Liver (tissue), 9 donors: ENCODE data around the gene NRAS. TPM values are rescaled to one million over a fixed set of nuclear protein-coding genes. Genes with fewer than 3 reads are reported as not detected.

Experiments used
- DNase-seq: peaks from one replicate; pipeline ENCODE4 v3.0.0-alpha.2; 2017; ENCODE audit warnings: low spot score
- H3K27ac ChIP-seq, 2 donors: one replicate each; pipeline ENCODE4 v1.7.0; 2013; ENCODE audit warnings: inconsistent platforms in 2 of 2, low read length in 2 of 2, control low read depth in 1 of 2, low read depth in 1 of 2, mild to moderate bottlenecking in 1 of 2
- H3K27me3 ChIP-seq, 4 donors: one replicate each; pipeline versions ENCODE4 v1.6.1 to v1.7.0; 2013; ENCODE audit warnings: low read length in 3 of 4, inconsistent platforms in 1 of 4, mild to moderate bottlenecking in 1 of 4, moderate library complexity in 1 of 4; ENCODE audit not compliant: control insufficient read depth in 4 of 4, insufficient read depth in 4 of 4
- H3K36me3 ChIP-seq, 4 donors: one replicate each; pipeline versions ENCODE4 v1.6.1 to v1.7.0; 2013; ENCODE audit warnings: low read length in 3 of 4, mild to moderate bottlenecking in 3 of 4, low read depth in 1 of 4, moderate library complexity in 1 of 4; ENCODE audit not compliant: control insufficient read depth in 4 of 4, insufficient read depth in 3 of 4
- H3K4me1 ChIP-seq, 4 donors: one replicate each; pipeline versions ENCODE4 v1.6.1 to v1.7.0; 2013; ENCODE audit warnings: low read length in 3 of 4, mild to moderate bottlenecking in 3 of 4, moderate library complexity in 1 of 4; ENCODE audit not compliant: control insufficient read depth in 4 of 4, insufficient read depth in 4 of 4
- H3K4me3 ChIP-seq, 3 donors: one replicate each; pipeline versions ENCODE4 v1.6.1 to v1.7.0; 2013; ENCODE audit warnings: low read length in 3 of 3, control low read depth in 1 of 3, low read depth in 1 of 3, mild to moderate bottlenecking in 1 of 3
- H3K9ac ChIP-seq, 2 donors: one replicate each; pipeline ENCODE4 v1.7.0; 2013; ENCODE audit warnings: low read length in 2 of 2, mild to moderate bottlenecking in 2 of 2, moderate library complexity in 2 of 2, control low read depth in 1 of 2, low read depth in 1 of 2
- H3K9me3 ChIP-seq, 4 donors: one replicate each; pipeline versions ENCODE4 v1.6.1 to v1.7.0; 2013; ENCODE audit warnings: low read length in 3 of 4; ENCODE audit not compliant: control insufficient read depth in 4 of 4
- EGR1 ChIP-seq, 2 donors: IDR thresholded peaks; 2 replicates each; pipeline ENCODE4 v1.6.1; 2016 to 2018; ENCODE audit warnings: antibody characterized with exemption in 2 of 2, low read depth in 2 of 2
- FOXA1 ChIP-seq: IDR thresholded peaks from 2 replicates; pipeline ENCODE4 v1.6.1; 2016; ENCODE audit warnings: antibody characterized with exemption
- FOXA2 ChIP-seq: IDR thresholded peaks from 2 replicates; pipeline ENCODE4 v1.6.1; 2016; ENCODE audit warnings: antibody characterized with exemption
- GABPA ChIP-seq, 2 donors: IDR thresholded peaks in 1 of 2; conservative IDR thresholded peaks in 1 of 2; 2 replicates each; pipeline ENCODE4 v1.6.1; 2016; ENCODE audit warnings: antibody characterized with exemption in 2 of 2, mild to moderate bottlenecking in 1 of 2, moderate library complexity in 1 of 2
- HNF4G ChIP-seq: IDR thresholded peaks from 2 replicates; pipeline ENCODE4 v1.6.1; 2016; ENCODE audit warnings: antibody characterized with exemption
- JUND ChIP-seq, 2 donors: IDR thresholded peaks; 2 replicates each; pipeline ENCODE4 v1.6.1; 2016; ENCODE audit warnings: antibody characterized with exemption in 2 of 2
- NR2F2 ChIP-seq: IDR thresholded peaks from 2 replicates; pipeline ENCODE4 v1.6.1; 2016; ENCODE audit warnings: antibody characterized with exemption
- RAD21 ChIP-seq, 2 donors: IDR thresholded peaks; 2 replicates each; pipeline ENCODE4 v1.6.1; 2016; ENCODE audit warnings: antibody characterized with exemption in 2 of 2, mild to moderate bottlenecking in 2 of 2
- RXRA ChIP-seq, 2 donors: IDR thresholded peaks; 2 replicates each; pipeline ENCODE4 v1.6.1; 2017 to 2018; ENCODE audit warnings: antibody characterized with exemption in 2 of 2, mild to moderate bottlenecking in 1 of 2
- SP1 ChIP-seq: IDR thresholded peaks from 2 replicates; pipeline ENCODE4 v1.6.1; 2018; ENCODE audit warnings: antibody characterized with exemption, mild to moderate bottlenecking
- TAF1 ChIP-seq: conservative IDR thresholded peaks from 2 replicates; pipeline ENCODE4 v1.6.1; 2016; ENCODE audit warnings: antibody characterized with exemption, mild to moderate bottlenecking
- YY1 ChIP-seq: IDR thresholded peaks from 2 replicates; pipeline ENCODE4 v1.6.1; 2016; ENCODE audit warnings: antibody characterized with exemption, mild to moderate bottlenecking
- WGBS: extraction: QIAGEN DNeasy Blood & Tissue Kit; methylation state at CpG from one replicate; pipeline ENCODE4 v1.1.7; 2013; 5-methylcytosine and 5-hydroxymethylcytosine counted together
- polyA plus RNA-seq, 2 donors: library from polyadenylated mRNA; stranded (reverse) in 1 of 2; unstranded in 1 of 2; fragments of 200-250 nt in 1 of 2; fragments of >200 nt in 1 of 2; fragmentation: Nextera tagmentation in 1 of 2; extraction: Ambion mirVana in 1 of 2; gene quantifications; one replicate each; pipeline versions ENCODE4 v1.2.1 to v1.2.3, GENCODE V29; 2013 to 2015
- total RNA-seq, 2 donors: library from RNA; depleted of rRNA; stranded (reverse); fragments of >200 nt; gene quantifications; one replicate each; pipeline ENCODE4 v1.2.3, GENCODE V29; 2014
- TF ChIP-seq, protein P1 (sequence below): IDR thresholded peaks from 2 replicates; pipeline ENCODE4 v1.6.1; 2016; ENCODE audit warnings: antibody characterized with exemption, mild to moderate bottlenecking
- TF ChIP-seq, protein P2 (sequence below): IDR thresholded peaks from 2 replicates; pipeline ENCODE4 v1.6.1; 2016; ENCODE audit warnings: antibody characterized with exemption
- TF ChIP-seq, protein P3 (sequence below): fragments of 150-350 bp; IDR thresholded peaks from 2 replicates; pipeline ENCODE4 v1.5.1; 2017; ENCODE audit warnings: improper control_type of control experiment, low read depth, low read length; ENCODE audit not compliant: missing input control
- TF ChIP-seq, protein P4 (sequence below): IDR thresholded peaks from 2 replicates; pipeline ENCODE4 v1.6.1; 2016; ENCODE audit warnings: antibody characterized with exemption
- TF ChIP-seq, protein P5 (sequence below): IDR thresholded peaks from 2 replicates; pipeline ENCODE4 v1.6.1; 2016; ENCODE audit warnings: antibody characterized with exemption
- donor health status: healthy.
- donor health status: healthy.
- donor health status: healthy.
- donor health status: healthy.
- donor health status: healthy.

NRAS gene
- total and polyA plus RNA-seq, 4 donors, result 6.7 to 36.0 (median 13.4) TPM

DNA sequence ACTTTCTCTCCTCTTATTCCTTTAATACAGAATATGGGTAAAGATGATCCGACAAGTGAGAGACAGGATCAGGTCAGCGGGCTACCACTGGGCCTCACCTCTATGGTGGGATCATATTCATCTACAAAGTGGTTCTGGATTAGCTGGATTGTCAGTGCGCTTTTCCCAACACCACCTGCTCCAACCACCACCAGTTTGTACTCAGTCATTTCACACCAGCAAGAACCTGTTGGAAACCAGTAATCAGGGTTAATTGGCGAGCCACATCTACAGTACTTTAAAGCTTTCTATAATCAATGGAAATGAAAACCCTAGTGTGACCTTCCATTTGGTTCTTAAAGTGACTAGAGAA, 643 bp downstream of the NRAS start (continued):
- TF ChIP-seq, protein P1, sequence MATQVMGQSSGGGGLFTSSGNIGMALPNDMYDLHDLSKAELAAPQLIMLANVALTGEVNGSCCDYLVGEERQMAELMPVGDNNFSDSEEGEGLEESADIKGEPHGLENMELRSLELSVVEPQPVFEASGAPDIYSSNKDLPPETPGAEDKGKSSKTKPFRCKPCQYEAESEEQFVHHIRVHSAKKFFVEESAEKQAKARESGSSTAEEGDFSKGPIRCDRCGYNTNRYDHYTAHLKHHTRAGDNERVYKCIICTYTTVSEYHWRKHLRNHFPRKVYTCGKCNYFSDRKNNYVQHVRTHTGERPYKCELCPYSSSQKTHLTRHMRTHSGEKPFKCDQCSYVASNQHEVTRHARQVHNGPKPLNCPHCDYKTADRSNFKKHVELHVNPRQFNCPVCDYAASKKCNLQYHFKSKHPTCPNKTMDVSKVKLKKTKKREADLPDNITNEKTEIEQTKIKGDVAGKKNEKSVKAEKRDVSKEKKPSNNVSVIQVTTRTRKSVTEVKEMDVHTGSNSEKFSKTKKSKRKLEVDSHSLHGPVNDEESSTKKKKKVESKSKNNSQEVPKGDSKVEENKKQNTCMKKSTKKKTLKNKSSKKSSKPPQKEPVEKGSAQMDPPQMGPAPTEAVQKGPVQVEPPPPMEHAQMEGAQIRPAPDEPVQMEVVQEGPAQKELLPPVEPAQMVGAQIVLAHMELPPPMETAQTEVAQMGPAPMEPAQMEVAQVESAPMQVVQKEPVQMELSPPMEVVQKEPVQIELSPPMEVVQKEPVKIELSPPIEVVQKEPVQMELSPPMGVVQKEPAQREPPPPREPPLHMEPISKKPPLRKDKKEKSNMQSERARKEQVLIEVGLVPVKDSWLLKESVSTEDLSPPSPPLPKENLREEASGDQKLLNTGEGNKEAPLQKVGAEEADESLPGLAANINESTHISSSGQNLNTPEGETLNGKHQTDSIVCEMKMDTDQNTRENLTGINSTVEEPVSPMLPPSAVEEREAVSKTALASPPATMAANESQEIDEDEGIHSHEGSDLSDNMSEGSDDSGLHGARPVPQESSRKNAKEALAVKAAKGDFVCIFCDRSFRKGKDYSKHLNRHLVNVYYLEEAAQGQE, result no peak
- TF ChIP-seq, protein P2, sequence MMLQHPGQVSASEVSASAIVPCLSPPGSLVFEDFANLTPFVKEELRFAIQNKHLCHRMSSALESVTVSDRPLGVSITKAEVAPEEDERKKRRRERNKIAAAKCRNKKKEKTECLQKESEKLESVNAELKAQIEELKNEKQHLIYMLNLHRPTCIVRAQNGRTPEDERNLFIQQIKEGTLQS, result no peak
- no peak for TF ChIP-seq RAD21 (IDR thresholded peaks at IDR 0.05)
- TF ChIP-seq, protein P3, sequence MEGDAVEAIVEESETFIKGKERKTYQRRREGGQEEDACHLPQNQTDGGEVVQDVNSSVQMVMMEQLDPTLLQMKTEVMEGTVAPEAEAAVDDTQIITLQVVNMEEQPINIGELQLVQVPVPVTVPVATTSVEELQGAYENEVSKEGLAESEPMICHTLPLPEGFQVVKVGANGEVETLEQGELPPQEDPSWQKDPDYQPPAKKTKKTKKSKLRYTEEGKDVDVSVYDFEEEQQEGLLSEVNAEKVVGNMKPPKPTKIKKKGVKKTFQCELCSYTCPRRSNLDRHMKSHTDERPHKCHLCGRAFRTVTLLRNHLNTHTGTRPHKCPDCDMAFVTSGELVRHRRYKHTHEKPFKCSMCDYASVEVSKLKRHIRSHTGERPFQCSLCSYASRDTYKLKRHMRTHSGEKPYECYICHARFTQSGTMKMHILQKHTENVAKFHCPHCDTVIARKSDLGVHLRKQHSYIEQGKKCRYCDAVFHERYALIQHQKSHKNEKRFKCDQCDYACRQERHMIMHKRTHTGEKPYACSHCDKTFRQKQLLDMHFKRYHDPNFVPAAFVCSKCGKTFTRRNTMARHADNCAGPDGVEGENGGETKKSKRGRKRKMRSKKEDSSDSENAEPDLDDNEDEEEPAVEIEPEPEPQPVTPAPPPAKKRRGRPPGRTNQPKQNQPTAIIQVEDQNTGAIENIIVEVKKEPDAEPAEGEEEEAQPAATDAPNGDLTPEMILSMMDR, result no peak
- no peak for TF ChIP-seq SP1

DNA sequence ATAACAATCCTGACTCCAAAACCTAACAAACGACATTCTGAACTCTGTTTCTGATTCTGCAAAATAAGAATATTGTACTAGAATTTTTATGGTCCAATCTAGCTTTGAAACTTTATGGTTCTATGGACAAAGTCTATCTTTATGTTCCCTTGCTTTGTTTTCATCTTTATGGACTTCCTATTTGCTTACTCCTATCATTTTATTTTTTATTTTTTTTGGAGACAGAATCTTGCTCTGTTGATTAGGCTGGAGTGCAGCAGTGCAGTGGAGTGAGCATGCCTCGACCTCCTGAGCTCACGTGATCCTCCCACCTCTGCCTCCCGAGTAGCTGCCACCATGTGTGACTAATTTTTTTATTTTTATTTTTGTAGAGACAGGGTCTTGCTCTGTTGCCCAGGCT, 3.6 kb downstream of the NRAS start:
- WGBS, result 81% methylated on average over 4 of the region's 4 CpGs
- Histone ChIP-seq H3K4me3 (no peak overlapping the region), H3K27ac (no peak overlapping the region), H3K4me1 (peaks cover 2 to 19% (median 15%) of the 10 kb centered on the region in 4 donors), H3K9me3 (no peaks in the 10 kb centered on the region), H3K36me3 (peaks cover 5 to 48% (median 26%) of the 10 kb centered on the region in 4 donors), H3K9ac (no peak overlapping the region), H3K27me3 (no peaks in the 10 kb centered on the region)
- no peak for DNase-seq
- TF ChIP-seq, protein P4, sequence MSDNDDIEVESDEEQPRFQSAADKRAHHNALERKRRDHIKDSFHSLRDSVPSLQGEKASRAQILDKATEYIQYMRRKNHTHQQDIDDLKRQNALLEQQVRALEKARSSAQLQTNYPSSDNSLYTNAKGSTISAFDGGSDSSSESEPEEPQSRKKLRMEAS, result no peak
- TF ChIP-seq, protein P3, result no peak
- TF ChIP-seq SP1 (no peak), TAF1 (no peak), RAD21 (IDR thresholded peaks at IDR 0.05) (no peak), NR2F2 (no peak)

DNA sequence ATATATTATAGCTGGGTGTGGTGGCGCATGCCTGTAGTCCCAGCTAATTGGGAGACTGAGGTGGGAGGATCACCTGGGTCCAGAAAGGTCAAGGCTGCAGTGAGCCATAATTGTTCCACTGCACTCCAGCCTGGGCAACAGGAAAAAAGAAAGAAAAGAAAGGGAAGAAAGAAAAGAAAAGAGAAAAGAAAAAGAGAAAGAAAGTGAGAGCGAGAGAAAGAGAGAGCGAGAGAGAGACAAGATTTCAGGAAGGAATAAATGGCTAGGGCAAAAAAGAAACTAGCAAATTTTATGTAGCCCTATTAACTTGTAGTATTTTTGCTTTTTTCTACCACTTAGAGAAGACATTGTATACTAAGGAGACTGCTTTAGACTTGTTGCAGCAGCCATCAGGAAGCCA, 6.2 kb downstream of the NRAS start:
- Histone ChIP-seq H3K27me3 (no peaks in the 10 kb centered on the region), H3K4me1 (peaks cover 0 to 2% (median under 1%) of the 10 kb centered on the region in 4 donors), H3K9ac (no peak overlapping the region), H3K4me3 (no peak overlapping the region), H3K9me3 (no peaks in the 10 kb centered on the region), H3K36me3 (peaks cover 11 to 62% (median 38%) of the 10 kb centered on the region in 4 donors), H3K27ac (no peak overlapping the region)
- DNase-seq, result no peak
- 94% methylated on average over 3 of the region's 3 CpGs for WGBS
- TF ChIP-seq FOXA1, result no peak
- TF ChIP-seq YY1, result no peak
- TF ChIP-seq, protein P3, result no peak
- TF ChIP-seq EGR1 (IDR thresholded peaks at IDR 0.05; ENCODE audit: low read depth in 2 of 2), result no peak
- no peak for TF ChIP-seq GABPA (IDR thresholded peaks at IDR 0.05 in 1 of 2, conservative IDR thresholded peaks at IDR 0.05 in 1 of 2)
- TF ChIP-seq, protein P2, result no peak
- no peak for TF ChIP-seq NR2F2
- TF ChIP-seq TAF1, result no peak
- TF ChIP-seq RAD21 (IDR thresholded peaks at IDR 0.05), result no peak
- no peak for TF ChIP-seq RXRA (IDR thresholded peaks at IDR 0.05)
- TF ChIP-seq, protein P4, result no peak
- no peak for TF ChIP-seq HNF4G
- no peak for TF ChIP-seq FOXA2
- TF ChIP-seq JUND (IDR thresholded peaks at IDR 0.05), result no peak
- TF ChIP-seq, protein P5, sequence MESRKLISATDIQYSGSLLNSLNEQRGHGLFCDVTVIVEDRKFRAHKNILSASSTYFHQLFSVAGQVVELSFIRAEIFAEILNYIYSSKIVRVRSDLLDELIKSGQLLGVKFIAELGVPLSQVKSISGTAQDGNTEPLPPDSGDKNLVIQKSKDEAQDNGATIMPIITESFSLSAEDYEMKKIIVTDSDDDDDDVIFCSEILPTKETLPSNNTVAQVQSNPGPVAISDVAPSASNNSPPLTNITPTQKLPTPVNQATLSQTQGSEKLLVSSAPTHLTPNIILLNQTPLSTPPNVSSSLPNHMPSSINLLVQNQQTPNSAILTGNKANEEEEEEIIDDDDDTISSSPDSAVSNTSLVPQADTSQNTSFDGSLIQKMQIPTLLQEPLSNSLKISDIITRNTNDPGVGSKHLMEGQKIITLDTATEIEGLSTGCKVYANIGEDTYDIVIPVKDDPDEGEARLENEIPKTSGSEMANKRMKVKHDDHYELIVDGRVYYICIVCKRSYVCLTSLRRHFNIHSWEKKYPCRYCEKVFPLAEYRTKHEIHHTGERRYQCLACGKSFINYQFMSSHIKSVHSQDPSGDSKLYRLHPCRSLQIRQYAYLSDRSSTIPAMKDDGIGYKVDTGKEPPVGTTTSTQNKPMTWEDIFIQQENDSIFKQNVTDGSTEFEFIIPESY, result no peak
